Glomerular endothelial cell (primary cell): ENCODE data around the gene STAC. TPM values are rescaled to one million over a fixed set of nuclear protein-coding genes. Genes with fewer than 3 reads are reported as not detected.

Experiments
- DNase-seq: peaks from one replicate; pipeline ENCODE4 v3.0.0-alpha.2; 2011; ENCODE audit warnings: low read depth, low spot score; ENCODE audit errors: extremely low read depth
- total RNA-seq: library from RNA; depleted of rRNA; stranded (reverse); fragments of >200 nt; gene quantifications from 2 replicates; pipeline ENCODE4 v1.2.3, GENCODE V29; 2015

Gene STAC
- 6.3 and 7.4 TPM in 2 replicates for total RNA-seq

GRCh38 chr3:36380221-36381031 is at the start of gene STAC:
STAC (plus strand) TSS chr3:36380504; CDS start chr3:36380644, 140 bp downstream.
- no peak for DNase-seq

GRCh38 chr3:36332139-36332538 is 48.2 kb upstream of the STAC start:
- DNase-seq = no peak

- no peak for DNase-seq
Measured at GRCh38 chr3:36362216-36362615, 18.1 kb upstream of the STAC start.

- DNase-seq = peak; percentile 7
Measured at GRCh38 chr3:36362973-36363372, 17.3 kb upstream of the STAC start.

- no peak for DNase-seq
Measured at GRCh38 chr3:36364260-36364659, 16.0 kb upstream of the STAC start.

GRCh38 chr3:36365829-36366228 is 14.5 kb upstream of the STAC start:
- no peak for DNase-seq

GRCh38 chr3:36366308-36366707 is 14.0 kb upstream of the STAC start:
- DNase-seq = no peak

GRCh38 chr3:36367912-36368573 is 12.3 kb upstream of the STAC start:
- DNase-seq = no peak

GRCh38 chr3:36372534-36372935 is 7.8 kb upstream of the STAC start:
- no peak for DNase-seq

- no peak for DNase-seq
Measured at GRCh38 chr3:36373084-36373483, 7.2 kb upstream of the STAC start.

- no peak for DNase-seq
Measured at GRCh38 chr3:36373666-36374065, 6.6 kb upstream of the STAC start.

- DNase-seq = no peak
Measured at GRCh38 chr3:36379872-36380220, 458 bp upstream of the STAC start.

GRCh38 chr3:36381311-36381956 is 1.1 kb downstream of the STAC start:
- DNase-seq = no peak

GRCh38 chr3:36393563-36393962 is 13.3 kb downstream of the STAC start:
- no peak for DNase-seq

GRCh38 chr3:36394176-36394575 is 13.9 kb downstream of the STAC start:
- DNase-seq = no peak

- DNase-seq = no peak
Measured at GRCh38 chr3:36397841-36398240, 17.5 kb downstream of the STAC start.

- DNase-seq = no peak
Measured at GRCh38 chr3:36399933-36400332, 19.6 kb downstream of the STAC start.

- DNase-seq = no peak
Measured at GRCh38 chr3:36401056-36401455, 20.8 kb downstream of the STAC start.

- no peak for DNase-seq
Measured at GRCh38 chr3:36403661-36404060, 23.4 kb downstream of the STAC start.

- DNase-seq = no peak
Measured at GRCh38 chr3:36405190-36405589, 24.9 kb downstream of the STAC start.

- DNase-seq = no peak
Measured at GRCh38 chr3:36408146-36408545, 27.8 kb downstream of the STAC start.

GRCh38 chr3:36409862-36410261 is 29.6 kb downstream of the STAC start:
- no peak for DNase-seq
